CD14-positive monocyte (primary cell): ENCODE data around the gene CMTM5. TPM values are rescaled to one million over a fixed set of nuclear protein-coding genes. Genes with fewer than 3 reads are reported as not detected.

ENCODE experiments used
- DNase-seq, 3 donors: peaks; one replicate each; pipeline ENCODE4 v3.0.0-alpha.2; 2011 to 2022
- H2AFZ ChIP-seq: 2 replicates; pipeline ENCODE4 v1.6.0; 2012; ENCODE audit warnings: mild to moderate bottlenecking, low read depth, low read length, inconsistent platforms; ENCODE audit not compliant: insufficient read depth, poor library complexity, severe bottlenecking
- H3K27ac ChIP-seq, 2 donors: 1 replicate in 1 of 2; 2 replicates in 1 of 2; pipeline ENCODE4 v1.5.1; 2012 to 2013; ENCODE audit warnings: low read length in 2 of 2, control low read depth in 1 of 2, inconsistent platforms in 1 of 2, low read depth in 1 of 2, mild to moderate bottlenecking in 1 of 2
- H3K27me3 ChIP-seq, 2 donors: one replicate each; pipeline versions ENCODE4 v1.6.0 to v1.6.1; 2011 to 2013; ENCODE audit warnings: low read length in 2 of 2; ENCODE audit not compliant: control insufficient read depth in 2 of 2, insufficient read depth in 2 of 2
- H3K36me3 ChIP-seq, 2 donors: replicated peaks in 1 of 2; 1 replicate in 1 of 2; 2 replicates in 1 of 2; pipeline versions ENCODE4 v1.5.1 to v1.6.1; 2012 to 2013; ENCODE audit warnings: low read length in 2 of 2, control low read depth in 1 of 2, inconsistent platforms in 1 of 2, mild to moderate bottlenecking in 1 of 2; ENCODE audit not compliant: insufficient read depth in 2 of 2, control insufficient read depth in 1 of 2
- H3K4me1 ChIP-seq, 2 donors: 1 replicate in 1 of 2; 2 replicates in 1 of 2; pipeline versions ENCODE4 v1.5.1 to v1.6.1; 2012 to 2013; ENCODE audit warnings: low read length in 2 of 2, control low read depth in 1 of 2, inconsistent platforms in 1 of 2, mild to moderate bottlenecking in 1 of 2, moderate library complexity in 1 of 2; ENCODE audit not compliant: insufficient read depth in 2 of 2, control insufficient read depth in 1 of 2
- H3K4me2 ChIP-seq: replicated peaks from 2 replicates; pipeline ENCODE3; 2012; ENCODE audit warnings: low read length, moderate library complexity, mild to moderate bottlenecking; ENCODE audit not compliant: poor library complexity, severe bottlenecking; ENCODE audit errors: extremely low read depth
- H3K4me3 ChIP-seq, 3 experiments: fragments of 200-600 bp in 1 of 3; sonication (generic) in 1 of 3; replicated peaks in 1 of 3; 1 replicate in 2 of 3; 2 replicates in 1 of 3; pipeline ENCODE4 v1.5.1; 2011 to 2013; ENCODE audit warnings: low read length in 3 of 3, mild to moderate bottlenecking in 3 of 3, control low read depth in 2 of 3, low read depth in 2 of 3, inconsistent platforms in 1 of 3, moderate library complexity in 1 of 3
- H3K79me2 ChIP-seq: 2 replicates; pipeline ENCODE4 v1.6.0; 2012; ENCODE audit warnings: mild to moderate bottlenecking, control low read depth, inconsistent platforms, low read length, moderate library complexity; ENCODE audit not compliant: insufficient read depth
- H3K9ac ChIP-seq: 2 replicates; pipeline ENCODE4 v1.6.0; 2017; ENCODE audit warnings: low read length, mild to moderate bottlenecking; ENCODE audit not compliant: insufficient read depth, poor library complexity, severe bottlenecking
- H3K9me3 ChIP-seq, 2 donors: replicated peaks in 1 of 2; 1 replicate in 1 of 2; 2 replicates in 1 of 2; pipeline versions ENCODE4 v1.5.1 to v1.6.1; 2012 to 2013; ENCODE audit warnings: low read length in 2 of 2, control low read depth in 1 of 2; ENCODE audit not compliant: control insufficient read depth in 1 of 2, insufficient read depth in 1 of 2
- H4K20me1 ChIP-seq: 2 replicates; pipeline ENCODE4 v1.6.0; 2012; ENCODE audit warnings: mild to moderate bottlenecking, low read length, control low read depth, moderate library complexity; ENCODE audit not compliant: insufficient read depth
- H3K27ac Mint-ChIP-seq, 7 donors: one replicate each; pipeline ENCODE4 v1.8.0; 2020; ENCODE audit warnings: mild to moderate bottlenecking in 7 of 7, mixed read lengths in 7 of 7, moderate library complexity in 6 of 7, inconsistent platforms in 2 of 7
- H3K27me3 Mint-ChIP-seq, 3 donors: one replicate each; pipeline ENCODE4 v1.8.0; 2021 to 2022; ENCODE audit warnings: low read depth in 3 of 3, mild to moderate bottlenecking in 3 of 3, mixed read lengths in 3 of 3, moderate library complexity in 3 of 3, inconsistent platforms in 1 of 3
- H3K36me3 Mint-ChIP-seq, 2 donors: one replicate each; pipeline ENCODE4 v1.8.0; 2020; ENCODE audit warnings: mixed read lengths in 2 of 2, inconsistent platforms in 1 of 2, mild to moderate bottlenecking in 1 of 2
- H3K4me1 Mint-ChIP-seq: one replicate; pipeline ENCODE4 v1.8.0; 2020; ENCODE audit warnings: mild to moderate bottlenecking, mixed read lengths
- H3K4me3 Mint-ChIP-seq, 2 donors: one replicate each; pipeline ENCODE4 v1.8.0; 2020; ENCODE audit warnings: mild to moderate bottlenecking in 2 of 2, mixed read lengths in 2 of 2, moderate library complexity in 1 of 2
- H3K9me3 Mint-ChIP-seq, 7 donors: one replicate each; pipeline ENCODE4 v1.8.0; 2020 to 2022; ENCODE audit warnings: mixed read lengths in 7 of 7, mild to moderate bottlenecking in 6 of 7, moderate library complexity in 6 of 7, inconsistent platforms in 2 of 7
- WGBS: methylation state at CpG from one replicate; pipeline ENCODE4 v1.1.5; 2013; ENCODE audit warnings: missing lambda C conversion rate; ENCODE audit not compliant: insufficient coverage; 5-methylcytosine and 5-hydroxymethylcytosine counted together
- intact Hi-C, 2 donors: fragments of 100-400 bp; cut with micrococcal nuclease; formaldehyde crosslinking; loops; one replicate each; pipeline versions ENCODE4 v1.15.0 to v1.15.1; 2023
- polyA plus RNA-seq, 3 donors: library from polyadenylated mRNA; depleted of rRNA in 1 of 3; unstranded in 2 of 3; stranded (reverse) in 1 of 3; fragments of 300-500 nt in 2 of 3; fragments of >200 nt in 1 of 3; fragmentation: Illumina TruSeq in 2 of 3; gene quantifications; 1 replicate in 2 of 3; 2 replicates in 1 of 3; pipeline ENCODE4 v1.2.3, GENCODE V29; 2012 to 2021
- TF ChIP-seq, protein P1 (sequence below): fragments of 200-600 bp; IDR thresholded peaks from one replicate; pipeline ENCODE4 v1.8.0; 2022; ENCODE audit warnings: antibody characterized with exemption, mild to moderate bottlenecking

Gene CMTM5
- polyA plus RNA-seq, 3 donors, result 0.93 to 1.1 TPM; not detected in 1

DNA sequence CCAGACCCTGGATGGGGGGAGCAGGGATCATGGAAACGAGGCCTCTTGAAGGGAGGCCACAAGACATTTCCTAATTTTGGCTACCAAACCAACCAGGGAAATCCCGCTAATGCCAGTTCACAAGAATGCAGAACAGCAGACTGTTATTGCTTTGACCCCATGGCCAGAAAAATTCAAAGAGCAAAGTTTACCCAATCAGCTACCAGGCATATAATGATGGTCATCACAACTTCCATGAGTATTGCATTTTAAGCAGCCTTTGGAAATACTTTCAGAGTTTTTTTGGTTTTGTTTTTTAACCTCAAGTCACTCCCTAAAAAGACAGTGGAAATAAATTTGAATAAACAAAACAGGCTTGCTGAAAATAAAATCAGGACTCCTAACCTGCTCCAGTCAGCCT lies 4.3 kb upstream of the CMTM5 start, which contains the start of gene IL25:
Gene IL25 (plus strand): TSS at position 301 of the 400 bp plus-strand sequence.
- no peak within 1 kb of the TSS for H3K4me3 Mint-ChIP-seq
- 100% methylated on average over 1 of the region's 2 CpGs for WGBS

GRCh38 chr14:23373041-23373440 lies 3.8 kb upstream of the CMTM5 start:
- no peaks in the 10 kb centered on the region for H3K36me3 ChIP-seq
- peaks cover 6 to 12% (median 8%) of the 10 kb centered on the region in 3 donors for H3K27me3 Mint-ChIP-seq
- no peaks in the 10 kb centered on the region for H3K79me2 ChIP-seq
- DNase-seq, result no peak
- no peaks in the 10 kb centered on the region for H3K36me3 Mint-ChIP-seq
- intact Hi-C loops, result no loop called here
- H3K9ac ChIP-seq, result peak overlapping the region; percentile 8
- H3K4me1 ChIP-seq, result no peaks in the 10 kb centered on the region
- peaks cover 0 to 2% of the 10 kb centered on the region in 2 donors for H3K27me3 ChIP-seq
- H3K4me3 ChIP-seq, result no peak overlapping the region
- no peaks in the 10 kb centered on the region for H4K20me1 ChIP-seq
- no peak overlapping the region for H3K27ac ChIP-seq
- TF ChIP-seq, protein P1, sequence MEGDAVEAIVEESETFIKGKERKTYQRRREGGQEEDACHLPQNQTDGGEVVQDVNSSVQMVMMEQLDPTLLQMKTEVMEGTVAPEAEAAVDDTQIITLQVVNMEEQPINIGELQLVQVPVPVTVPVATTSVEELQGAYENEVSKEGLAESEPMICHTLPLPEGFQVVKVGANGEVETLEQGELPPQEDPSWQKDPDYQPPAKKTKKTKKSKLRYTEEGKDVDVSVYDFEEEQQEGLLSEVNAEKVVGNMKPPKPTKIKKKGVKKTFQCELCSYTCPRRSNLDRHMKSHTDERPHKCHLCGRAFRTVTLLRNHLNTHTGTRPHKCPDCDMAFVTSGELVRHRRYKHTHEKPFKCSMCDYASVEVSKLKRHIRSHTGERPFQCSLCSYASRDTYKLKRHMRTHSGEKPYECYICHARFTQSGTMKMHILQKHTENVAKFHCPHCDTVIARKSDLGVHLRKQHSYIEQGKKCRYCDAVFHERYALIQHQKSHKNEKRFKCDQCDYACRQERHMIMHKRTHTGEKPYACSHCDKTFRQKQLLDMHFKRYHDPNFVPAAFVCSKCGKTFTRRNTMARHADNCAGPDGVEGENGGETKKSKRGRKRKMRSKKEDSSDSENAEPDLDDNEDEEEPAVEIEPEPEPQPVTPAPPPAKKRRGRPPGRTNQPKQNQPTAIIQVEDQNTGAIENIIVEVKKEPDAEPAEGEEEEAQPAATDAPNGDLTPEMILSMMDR, result no peak
- 100% methylated on average over 1 of the region's 3 CpGs for WGBS
- H3K9me3 ChIP-seq, result no peaks in the 10 kb centered on the region
- peaks cover 0 to 3% (median 0%) of the 10 kb centered on the region in 7 donors for H3K9me3 Mint-ChIP-seq
- no peak overlapping the region for H3K27ac Mint-ChIP-seq
- H2AFZ ChIP-seq, result no peak overlapping the region
- H3K4me1 Mint-ChIP-seq, result no peaks in the 10 kb centered on the region
- H3K4me3 Mint-ChIP-seq, result no peak overlapping the region
- no peak overlapping the region for H3K4me2 ChIP-seq

More for the DNA sequence above, 4.3 kb upstream of the CMTM5 start, which contains the start of gene IL25:
- no peak within 1 kb of the TSS for H2AFZ ChIP-seq
- TF ChIP-seq, protein P1, result no peak
- no peaks in the 10 kb centered on the region for H3K4me1 ChIP-seq
- H3K9ac ChIP-seq, result peak within 1 kb of the TSS; percentile 8
- Mint-ChIP-seq H3K4me1 (no peaks in the 10 kb centered on the region), H3K36me3 (no peaks in the 10 kb centered on the region), H3K27me3 (peaks cover 9 to 14% (median 12%) of the 10 kb centered on the region in 3 donors), H3K9me3 (peaks cover 0 to 3% (median 0%) of the 10 kb centered on the region in 7 donors), H3K27ac (peak within 1 kb of the TSS in 1 of 7 donors; percentile 55)
- peaks cover 3 to 6% of the 10 kb centered on the region in 2 donors for H3K27me3 ChIP-seq
- H3K36me3 ChIP-seq, result no peaks in the 10 kb centered on the region
- no peaks in the 10 kb centered on the region for H3K9me3 ChIP-seq
- no peak within 1 kb of the TSS for H3K27ac ChIP-seq
- intact Hi-C loops, result no loop called here
- DNase-seq, result no peak
- H3K4me3 ChIP-seq, result no peak within 1 kb of the TSS
- H3K4me2 ChIP-seq, result no peak within 1 kb of the TSS
- no peaks in the 10 kb centered on the region for H4K20me1 ChIP-seq
- H3K79me2 ChIP-seq, result no peaks in the 10 kb centered on the region
